K562 (cell line): Measurements from ENCODE around the gene SIRT7. TPM values are rescaled to one million over a fixed set of nuclear protein-coding genes. Genes with fewer than 3 reads are reported as not detected.

Experiments
- ATAC-seq: fragments of 200-7000 bp; cut with Tn5 transposase; 3 replicates; pipeline ENCODE4 v1.9.1; 2020; ENCODE audit warnings: moderate library complexity
- BruUV-seq: library from RNA; stranded (reverse); fragments of 400-500 nt; replicated peaks from 2 replicates; lab custom pipeline; 2021; lab: Mats Ljungman, UMichigan
- CTCF ChIA-PET: fragments of 300-600 bp; formaldehyde crosslinking; extraction: SDS; loops from one replicate; lab custom pipeline; 2021; ENCODE audit warnings: low intra/inter-chr PET ratio; lab: Yijun Ruan, JAX
- POLR2A ChIA-PET: fragments of 300-600, 350-650 bp; sonication (Branson Sonifier 250); formaldehyde crosslinking; extraction: SDS; loops from one replicate; lab custom pipeline; 2021; ENCODE audit warnings: antibody characterized with exemption, inconsistent platforms; lab: Yijun Ruan, JAX
- DNase-seq, 4 experiments: peaks; one replicate each; pipeline versions ENCODE4 v3.0.0 to v3.0.0-alpha.2; 2011 to 2018; ENCODE audit warnings: low spot score in 3 of 4, mixed read lengths in 3 of 4; ENCODE audit errors: extremely low read depth in 1 of 4
- FAIRE-seq: peaks from 2 replicates; lab custom pipeline; 2011; peaks lifted over from hg19 to GRCh38; lab: Jason Lieb, UNC
- H2AFZ ChIP-seq: 2 replicates; pipeline ENCODE4 v1.6.0; 2011; ENCODE audit warnings: low read depth, low read length, control low read depth, inconsistent platforms
- H3K27ac ChIP-seq: fragments of 200-600 bp; 3 replicates; pipeline ENCODE4 v1.8.0; 2011; ENCODE audit warnings: low read depth, mild to moderate bottlenecking, control low read depth, inconsistent platforms, low read length, moderate library complexity, mixed read lengths; ENCODE audit errors: extremely low read depth
- H3K27me3 ChIP-seq, 2 experiments: fragments of 300-600 bp in 1 of 2; 2 replicates in 1 of 2; 3 replicates in 1 of 2; pipeline versions ENCODE4 v1.6.0 to v1.8.0; 2011; ENCODE audit warnings: inconsistent platforms in 2 of 2, low read length in 2 of 2, mild to moderate bottlenecking in 1 of 2, mixed read lengths in 1 of 2, moderate library complexity in 1 of 2; ENCODE audit not compliant: control insufficient read depth in 2 of 2, insufficient read depth in 2 of 2
- H3K36me3 ChIP-seq: fragments of 300-600 bp; 3 replicates; pipeline ENCODE4 v1.8.0; 2011; ENCODE audit warnings: mild to moderate bottlenecking, low read length, inconsistent platforms; ENCODE audit not compliant: control insufficient read depth, insufficient read depth
- H3K4me1 ChIP-seq, 2 experiments: fragments of 200-600 bp in 1 of 2; replicated peaks in 1 of 2; 2 replicates in 1 of 2; 3 replicates in 1 of 2; pipeline versions ENCODE4 v1.5.1 to v1.8.0; 2011; ENCODE audit warnings: inconsistent platforms in 2 of 2, low read length in 2 of 2, mild to moderate bottlenecking in 1 of 2, mixed read lengths in 1 of 2, moderate library complexity in 1 of 2; ENCODE audit not compliant: control insufficient read depth in 2 of 2, insufficient read depth in 2 of 2
- H3K4me2 ChIP-seq: 2 replicates; pipeline ENCODE4 v1.6.1; 2011; ENCODE audit warnings: low read length, control low read depth, inconsistent platforms, mixed read lengths; ENCODE audit not compliant: insufficient read depth
- H3K4me3 ChIP-seq: fragments of 200-600 bp; sonication (generic), shearing (Covaris generic); 2 replicates; pipeline ENCODE4 v1.5.1; 2016; ENCODE audit warnings: control low read depth, inconsistent platforms
- H3K79me2 ChIP-seq: fragments of 200-600 bp; 3 replicates; pipeline ENCODE4 v1.8.0; 2011; ENCODE audit warnings: low read length, inconsistent platforms; ENCODE audit not compliant: control insufficient read depth, insufficient read depth
- H3K9ac ChIP-seq, 2 experiments: 2 replicates each; pipeline versions ENCODE4 v1.6.0 to v1.6.1; 2011; ENCODE audit warnings: low read depth in 2 of 2, low read length in 2 of 2, control low read depth in 1 of 2, inconsistent platforms in 1 of 2, mild to moderate bottlenecking in 1 of 2, mixed read lengths in 1 of 2; ENCODE audit not compliant: insufficient read depth in 1 of 2
- H3K9me1 ChIP-seq: one replicate; pipeline ENCODE4 v1.6.0; 2011; ENCODE audit warnings: inconsistent platforms, mild to moderate bottlenecking, low read length, moderate library complexity; ENCODE audit not compliant: control insufficient read depth, insufficient read depth
- H3K9me3 ChIP-seq: replicated peaks from 2 replicates; pipeline ENCODE4 v1.5.1; 2011; ENCODE audit warnings: low read depth, low read length, inconsistent platforms; ENCODE audit not compliant: control insufficient read depth, insufficient read depth
- H4K20me1 ChIP-seq: replicated peaks from 2 replicates; pipeline ENCODE4 v1.6.1; 2011; ENCODE audit warnings: low read length, inconsistent platforms, mixed read lengths; ENCODE audit not compliant: control insufficient read depth, insufficient read depth
- IRF2 ChIP-seq: sonication (generic); formaldehyde crosslinking; IDR thresholded peaks from 2 replicates; pipeline ENCODE4 v1.8.1; 2022; ENCODE audit warnings: mild to moderate bottlenecking, missing genetic modification reagents
- PHF8 ChIP-seq: fragments of 200-600 bp; sonication (generic); IDR thresholded peaks from 2 replicates; pipeline ENCODE4 v1.6.1; 2012; ENCODE audit warnings: mixed run types, mild to moderate bottlenecking, inconsistent platforms, low read length, moderate library complexity, borderline replicate concordance
- POLR2G ChIP-seq: fragments of 200-400 bp; formaldehyde crosslinking; IDR thresholded peaks from 2 replicates; pipeline ENCODE4 v1.6.1; 2017; ENCODE audit warnings: low read depth, mild to moderate bottlenecking, antibody characterized with exemption, low read length, moderate library complexity
- RBFOX2 ChIP-seq: fragments of 200-400 bp; formaldehyde crosslinking; IDR thresholded peaks from 2 replicates; pipeline ENCODE4 v1.6.1; 2017; ENCODE audit warnings: low read depth, mild to moderate bottlenecking, low read length, moderate library complexity
- ZZZ3 ChIP-seq: fragments of 450-650 bp; IDR thresholded peaks from 2 replicates; pipeline ENCODE4 v1.6.1; 2016; ENCODE audit warnings: antibody characterized with exemption, mild to moderate bottlenecking, moderate library complexity
- WGBS: fragments of 100-300 bp; shearing (Covaris generic); methylation state at CpG from one replicate; pipeline ENCODE4 v1.1.6; 2016; ENCODE audit warnings: low coverage, mixed read lengths; ENCODE audit not compliant: insufficient coverage; ENCODE audit errors: missing lambda C conversion rate; 5-methylcytosine and 5-hydroxymethylcytosine counted together
- in situ Hi-C: fragments of 300-500 bp; cut with MboI; formaldehyde crosslinking; loops from 4 replicates; pipeline ENCODE4 v1.15.0; 2018; ENCODE audit warnings: inconsistent platforms, mixed read lengths
- intact Hi-C: fragments of 100-400 bp; cut with micrococcal nuclease; formaldehyde crosslinking; loops from 2 replicates; pipeline ENCODE4 v1.14.2; 2022
- polyA plus RNA-seq, 8 experiments: library from polyadenylated mRNA; depleted of rRNA in 4 of 8; stranded (reverse) in 5 of 8; unstranded in 3 of 8; fragments of >200 nt; fragmentation: Nextera tagmentation in 2 of 8; fragmentation: Illumina TruSeq in 1 of 8; extraction: Ambion mirVana in 2 of 8; extraction: Trizol in 1 of 8; gene quantifications; 2 replicates each; pipeline versions ENCODE4 v1.2.1 to v1.2.3, GENCODE V29; 2011 to 2014; ENCODE audit warnings: inconsistent platforms in 1 of 8, missing spikeins in 1 of 8
- total RNA-seq, 7 experiments: library from RNA; depleted of rRNA in 6 of 7; stranded (reverse); fragments of >200 nt in 6 of 7; fragmentation: Illumina TruSeq in 2 of 7; extraction: Trizol in 2 of 7; gene quantifications; 2 replicates each; pipeline versions ENCODE4 v1.2.1 to v1.2.3, GENCODE V29; 2011 to 2021; ENCODE audit warnings: low replicate concordance in 1 of 7

Gene SIRT7
- total and polyA plus RNA-seq, 9 of the 15 experiments (the other 6 are each of a cell fraction or from before 2014, with no cell fraction given) = 1.6 to 54.8 (median 20.3) TPM

- Histone ChIP-seq H3K36me3 (peaks cover 36% of the 10 kb centered on the region; the same call in 2 of the 3 replicates), H3K79me2 (peaks cover 25% of the 10 kb centered on the region), H3K27ac (no peak overlapping the region), H3K4me1 (peaks cover 30 to 96% of the 10 kb centered on the region in 2 experiments), H3K9ac (peak overlapping the region in 1 of 2 experiments; percentile 55; a peak in 2 of 4 replicates), H2AFZ (no peak overlapping the region), H3K27me3 (no peaks in the 10 kb centered on the region), H3K4me2 (no peak overlapping the region), H3K9me1 (peaks cover 13% of the 10 kb centered on the region), H4K20me1 (peaks cover 7% of the 10 kb centered on the region), H3K9me3 (no peaks in the 10 kb centered on the region), H3K4me3 (no peak overlapping the region)
- no TSS peak for BruUV-seq
- TF ChIP-seq IRF2 (no peak), RBFOX2 (peak; percentile 53), POLR2G (0 out of 2 replicates have a peak, but pooled peaks have one; percentile 31), ZZZ3 (no peak), PHF8 (0 out of 2 replicates have a peak, but pooled peaks have one; percentile 0)
- in situ Hi-C loops = no loop called here
- DNase-seq (no peak), FAIRE-seq (no peak), ATAC-seq (no peak)
- CTCF ChIA-PET = no interaction called here
- intact Hi-C loops = no loop called here
- 91% methylated on average over 21 of the region's 23 CpGs for WGBS
- POLR2A ChIA-PET = interaction anchor here (0.5 to 1.6 kb wide), 7 partner anchors 8 to 679 kb away, joined by 3 to 6 read pairs (median 4); no protein-coding TSS in a partner anchor
Measured at GRCh38 chr17:81934098-81934757, 16.3 kb upstream of the SIRT7 start.
